SK-N-SH (cell line): ENCODE data around the gene RAD51B. TPM values are rescaled to one million over a fixed set of nuclear protein-coding genes. Genes with fewer than 3 reads are reported as not detected.

Source experiments
- CTCF ChIA-PET: fragments of 300-600, 350-600 bp; formaldehyde crosslinking; extraction: SDS; loops from one replicate; lab custom pipeline; 2021; lab: Yijun Ruan, JAX
- POLR2A ChIA-PET: fragments of 350-600 bp; sonication (Branson Sonifier 250); formaldehyde crosslinking; extraction: SDS; loops from one replicate; lab custom pipeline; 2020; ENCODE audit warnings: antibody characterized with exemption, inconsistent platforms; lab: Yijun Ruan, JAX
- DNase-seq: peaks from one replicate; pipeline ENCODE4 v3.0.0; 2012
- H2AFZ ChIP-seq: fragments of 200-600 bp; sonication (generic); 2 replicates; pipeline ENCODE4 v1.8.1; 2016; ENCODE audit warnings: antibody characterized with exemption, mild to moderate bottlenecking, low read depth
- H3F3A ChIP-seq: fragments of 200-600 bp; sonication (generic); replicated peaks from 2 replicates; pipeline ENCODE3; 2016; ENCODE audit warnings: antibody characterized with exemption, mild to moderate bottlenecking; ENCODE audit not compliant: insufficient read depth
- H3K27ac ChIP-seq, 2 experiments: fragments of 200-500 bp in 1 of 2; fragments of 200-600 bp in 1 of 2; sonication (Bioruptor generic) in 1 of 2; sonication (generic), shearing (Covaris generic) in 1 of 2; 2 replicates each; pipeline versions ENCODE4 v1.5.1 to v1.6.1; 2014 to 2016; ENCODE audit warnings: low read depth in 2 of 2, inconsistent platforms in 1 of 2, low read length in 1 of 2, mild to moderate bottlenecking in 1 of 2, mixed read lengths in 1 of 2
- H3K27me3 ChIP-seq: fragments of 200-600 bp; sonication (generic), shearing (Covaris generic); 2 replicates; pipeline ENCODE4 v1.6.1; 2016; ENCODE audit warnings: mixed run types; ENCODE audit not compliant: insufficient read depth
- H3K36me3 ChIP-seq, 2 experiments: fragments of 200-500 bp in 1 of 2; fragments of 200-600 bp in 1 of 2; sonication (Bioruptor generic) in 1 of 2; sonication (generic) in 1 of 2; replicated peaks in 1 of 2; 2 replicates each; pipeline versions ENCODE3 to v1.5.1; 2014 to 2016; ENCODE audit warnings: low read length in 1 of 2, mild to moderate bottlenecking in 1 of 2; ENCODE audit not compliant: insufficient read depth in 2 of 2, control insufficient read depth in 1 of 2
- H3K4me1 ChIP-seq, 2 experiments: fragments of 200-500 bp in 1 of 2; fragments of 200-600 bp in 1 of 2; sonication (Bioruptor generic) in 1 of 2; sonication (generic), shearing (Covaris generic) in 1 of 2; 2 replicates each; pipeline versions ENCODE4 v1.5.1 to v1.6.1; 2014 to 2016; ENCODE audit warnings: low read depth in 1 of 2, low read length in 1 of 2, mixed run types in 1 of 2; ENCODE audit not compliant: insufficient read depth in 2 of 2, control insufficient read depth in 1 of 2
- H3K4me2 ChIP-seq: fragments of 200-600 bp; sonication (generic), shearing (Covaris generic); 2 replicates; pipeline ENCODE4 v1.6.1; 2017; ENCODE audit warnings: mixed run types
- H3K4me3 ChIP-seq, 2 experiments: fragments of 200-500 bp in 1 of 2; fragments of 200-600 bp in 1 of 2; sonication (Bioruptor generic) in 1 of 2; sonication (generic), shearing (Covaris generic) in 1 of 2; 2 replicates each; pipeline versions ENCODE4 v1.5.1 to v1.8.1; 2014 to 2016; ENCODE audit warnings: low read depth in 2 of 2, inconsistent platforms in 1 of 2, low read length in 1 of 2, mild to moderate bottlenecking in 1 of 2, mixed read lengths in 1 of 2, moderate library complexity in 1 of 2
- H3K79me2 ChIP-seq: fragments of 200-600 bp; sonication (generic); 2 replicates; pipeline ENCODE4 v1.8.1; 2017; ENCODE audit warnings: mild to moderate bottlenecking; ENCODE audit not compliant: insufficient read depth
- H3K9ac ChIP-seq: fragments of 200-600 bp; sonication (generic); 2 replicates; pipeline ENCODE4 v1.6.1; 2017; ENCODE audit warnings: mixed run types
- H3K9me2 ChIP-seq: fragments of 200-600 bp; sonication (generic); 2 replicates; pipeline ENCODE4 v1.6.1; 2017; ENCODE audit warnings: mixed run types
- H3K9me3 ChIP-seq: fragments of 200-600 bp; sonication (generic); 2 replicates; pipeline ENCODE4 v1.6.1; 2017; ENCODE audit warnings: mixed run types, mild to moderate bottlenecking, moderate library complexity
- H4K20me1 ChIP-seq: fragments of 200-600 bp; sonication (generic); 2 replicates; pipeline ENCODE4 v1.6.1; 2017; ENCODE audit warnings: mild to moderate bottlenecking, mixed run types; ENCODE audit not compliant: insufficient read depth
- CHD2 ChIP-seq: fragments of 150-350 bp; IDR thresholded peaks from 2 replicates; pipeline ENCODE4 v1.6.1; 2018; ENCODE audit warnings: low read length; ENCODE audit not compliant: partially characterized antibody
- EP300 ChIP-seq, 2 experiments: IDR thresholded peaks; 2 replicates each; pipeline versions ENCODE4 v1.4.0 to v1.6.1; 2012; ENCODE audit warnings: borderline replicate concordance in 1 of 2, low read depth in 1 of 2, low read length in 1 of 2
- EZH2phosphoT487 ChIP-seq: fragments of 200-600 bp; sonication (generic); IDR thresholded peaks from 2 replicates; pipeline ENCODE4 v1.6.1; 2017; ENCODE audit warnings: low read depth, mixed run types, mild to moderate bottlenecking, antibody characterized with exemption, moderate library complexity, borderline replicate concordance
- FOSL2 ChIP-seq: IDR thresholded peaks from 2 replicates; pipeline ENCODE4 v1.4.0; 2012; ENCODE audit warnings: low read depth, mild to moderate bottlenecking, moderate library complexity, borderline replicate concordance
- FOXJ3 ChIP-seq: sonication (generic); formaldehyde crosslinking; IDR thresholded peaks from 2 replicates; pipeline ENCODE4 v1.5.1; 2020; ENCODE audit warnings: mild to moderate bottlenecking, missing genetic modification reagents
- FOXM1 ChIP-seq: IDR thresholded peaks from 2 replicates; pipeline ENCODE4 v1.4.0; 2012; ENCODE audit warnings: low read depth, mild to moderate bottlenecking
- GABPA ChIP-seq: IDR thresholded peaks from 2 replicates; pipeline ENCODE4 v1.4.0; 2012; ENCODE audit warnings: low read depth, mild to moderate bottlenecking
- MAX ChIP-seq: IDR thresholded peaks from 2 replicates; pipeline ENCODE4 v1.4.0; 2012; ENCODE audit warnings: low read depth
- NRF1 ChIP-seq: IDR thresholded peaks from 2 replicates; pipeline ENCODE4 v1.6.1; 2012; ENCODE audit warnings: low read depth, mild to moderate bottlenecking, low read length
- POLR2AphosphoS5 ChIP-seq: IDR thresholded peaks from 2 replicates; pipeline ENCODE4 v1.6.1; 2012; ENCODE audit warnings: low read depth, low read length
- REST ChIP-seq: IDR thresholded peaks from 2 replicates; pipeline ENCODE4 v1.6.1; 2012; ENCODE audit warnings: mild to moderate bottlenecking, low read depth, low read length, moderate library complexity
- RFX5 ChIP-seq: IDR thresholded peaks from 2 replicates; pipeline ENCODE4 v1.6.1; 2012; ENCODE audit warnings: mild to moderate bottlenecking, improper control_type of control experiment, low read length
- RXRA ChIP-seq: IDR thresholded peaks from 2 replicates; pipeline ENCODE4 v1.4.0; 2012; ENCODE audit warnings: low read depth, mild to moderate bottlenecking, borderline replicate concordance
- SIN3A ChIP-seq: IDR thresholded peaks from 2 replicates; pipeline ENCODE4 v1.6.1; 2012; ENCODE audit warnings: low read depth, mild to moderate bottlenecking, low read length, moderate library complexity, borderline replicate concordance
- SMC3 ChIP-seq: IDR thresholded peaks from 2 replicates; pipeline ENCODE4 v1.6.1; 2012; ENCODE audit warnings: low read depth, low read length, improper control_type of control experiment
- TEAD4 ChIP-seq: IDR thresholded peaks from 2 replicates; pipeline ENCODE4 v1.4.0; 2012; ENCODE audit warnings: mild to moderate bottlenecking, borderline replicate concordance; ENCODE audit not compliant: insufficient read depth
- ZBTB33 ChIP-seq: IDR thresholded peaks from 2 replicates; pipeline ENCODE4 v1.4.0; 2012; ENCODE audit warnings: low read depth, borderline replicate concordance
- WGBS: methylation state at CpG from one replicate; pipeline ENCODE4 v1.1.6; 2017; ENCODE audit warnings: low lambda C conversion rate; 5-methylcytosine and 5-hydroxymethylcytosine counted together
- polyA plus RNA-seq, 3 experiments: library from polyadenylated mRNA; depleted of rRNA; stranded (reverse); fragments of >200 nt; gene quantifications; 2 replicates each; pipeline ENCODE4 v1.2.3, GENCODE V29; 2012

RAD51B gene
- polyA plus RNA-seq, 1 of the 3 experiments (the other 2 are of a cell fraction) = 6.0 TPM

GRCh38 chr14:68222154-68222553, 402.6 kb downstream of the RAD51B start:
- H3K9me2 ChIP-seq = no peaks in the 10 kb centered on the region
- ChIA-PET CTCF (no interaction called here), POLR2A (no interaction called here)
- H3K9ac ChIP-seq = no peak overlapping the region
- H3K4me2 ChIP-seq = no peak overlapping the region
- H3F3A ChIP-seq = no peaks in the 10 kb centered on the region
- no peak overlapping the region for H2AFZ ChIP-seq
- H3K4me3 ChIP-seq = no peak overlapping the region
- H4K20me1 ChIP-seq = no peaks in the 10 kb centered on the region
- H3K4me1 ChIP-seq = no peaks in the 10 kb centered on the region
- no peak for DNase-seq
- no peak overlapping the region for H3K27ac ChIP-seq
- no peaks in the 10 kb centered on the region for H3K36me3 ChIP-seq
- no peaks in the 10 kb centered on the region for H3K9me3 ChIP-seq
- TF ChIP-seq FOXM1 = no peak
- TF ChIP-seq NRF1 = no peak
- TF ChIP-seq FOXJ3 (CRISPR knock-in tag) = no peak
- TF ChIP-seq RFX5 = no peak
- no peak for TF ChIP-seq RXRA
- TF ChIP-seq CHD2 = no peak
- TF ChIP-seq TEAD4 = no peak
- TF ChIP-seq EP300 (IDR thresholded peaks at IDR 0.05; ENCODE audit: borderline replicate concordance in 1 of 2, low read depth in 1 of 2, low read length in 1 of 2) = no peak
- TF ChIP-seq EZH2phosphoT487 = no peak
- 97% methylated on average over 4 of the region's 4 CpGs for WGBS
- no peaks in the 10 kb centered on the region for H3K27me3 ChIP-seq
- no peaks in the 10 kb centered on the region for H3K79me2 ChIP-seq

GRCh38 chr14:68222726-68223125, 403.1 kb downstream of the RAD51B start:
- H3K4me3 ChIP-seq = no peak overlapping the region
- no peaks in the 10 kb centered on the region for H3K9me2 ChIP-seq
- H3F3A ChIP-seq = no peaks in the 10 kb centered on the region
- no peak for DNase-seq
- H3K27ac ChIP-seq = no peak overlapping the region
- no peak overlapping the region for H3K9ac ChIP-seq
- no peaks in the 10 kb centered on the region for H4K20me1 ChIP-seq
- 93% methylated on average over 3 of the region's 3 CpGs for WGBS
- H3K27me3 ChIP-seq = no peaks in the 10 kb centered on the region
- no peak overlapping the region for H3K4me2 ChIP-seq
- TF ChIP-seq NRF1 (no peak), EZH2phosphoT487 (no peak), SIN3A (no peak), ZBTB33 (no peak), SMC3 (no peak), REST (no peak), FOXJ3 (CRISPR knock-in tag) (no peak), FOSL2 (no peak), GABPA (no peak), POLR2AphosphoS5 (no peak), MAX (no peak)
- TF ChIP-seq, all 33 proteins: peak for 0
- CTCF ChIA-PET = no interaction called here
- Histone ChIP-seq H3K79me2 (no peaks in the 10 kb centered on the region), H2AFZ (no peak overlapping the region), H3K4me1 (no peaks in the 10 kb centered on the region), H3K36me3 (no peaks in the 10 kb centered on the region), H3K9me3 (no peaks in the 10 kb centered on the region)
- POLR2A ChIA-PET = no interaction called here
